HCT116 (cell line): ENCODE data around the gene TBC1D22B. TPM values are rescaled to one million over a fixed set of nuclear protein-coding genes. Genes with fewer than 3 reads are reported as not detected.

Experiments used
- ATAC-seq: fragments of 200-7000 bp; cut with Tn5 transposase; 2 replicates; pipeline ENCODE4 v1.9.1; 2020; ENCODE audit warnings: mild to moderate bottlenecking, moderate library complexity
- BruUV-seq: library from RNA; stranded (reverse); fragments of 400-500 nt; replicated peaks from 2 replicates; lab custom pipeline; 2021; lab: Mats Ljungman, UMichigan
- CTCF ChIA-PET: fragments of 300-600 bp; sonication (Branson Sonifier 250); formaldehyde crosslinking; loops from one replicate; lab custom pipeline; 2021; ENCODE audit warnings: antibody characterized with exemption; lab: Charles Lee
- POLR2A ChIA-PET: fragments of 300-600, 350-600 bp; sonication (Branson Sonifier 250); formaldehyde crosslinking; loops from one replicate; lab custom pipeline; 2021; ENCODE audit warnings: antibody characterized with exemption; lab: Charles Lee
- RAD21 ChIA-PET, 2 experiments: fragments of 300-600 bp; sonication (Branson Sonifier 250); formaldehyde crosslinking; loops; one replicate each; lab custom pipeline; 2023; ENCODE audit warnings: low total read pairs in 2 of 2; ENCODE audit not compliant: uncharacterized antibody in 2 of 2, unreplicated experiment in 2 of 2, low non-redundant PET in 1 of 2; lab: Charles Lee
- DNase-seq: peaks from one replicate; pipeline ENCODE4 v3.0.0-alpha.2; 2010; ENCODE audit warnings: low read depth, low spot score
- H2AFZ ChIP-seq: fragments of 200-600 bp; shearing (Covaris generic), sonication (generic); 2 replicates; pipeline ENCODE4 v1.6.1; 2017; ENCODE audit warnings: low read depth, mixed run types, mixed read lengths, antibody characterized with exemption, low read length; ENCODE audit not compliant: poor library complexity, severe bottlenecking
- H3K27ac ChIP-seq: 2 replicates; pipeline ENCODE4 v1.5.1; 2012; ENCODE audit warnings: low read depth, low read length
- H3K27me3 ChIP-seq: fragments of 200-600 bp; sonication (generic); 2 replicates; pipeline ENCODE4 v1.6.1; 2016; ENCODE audit warnings: mixed run types, low read length, mixed read lengths; ENCODE audit not compliant: insufficient read depth
- H3K36me3 ChIP-seq, 2 experiments: fragments of 200-500 bp in 1 of 2; fragments of 200-600 bp in 1 of 2; sonication (Bioruptor generic) in 1 of 2; sonication (generic) in 1 of 2; 2 replicates each; pipeline versions ENCODE4 v1.5.1 to v1.6.1; 2014 to 2016; ENCODE audit warnings: low read length in 2 of 2, inconsistent platforms in 1 of 2, mixed read lengths in 1 of 2, mixed run types in 1 of 2; ENCODE audit not compliant: insufficient read depth in 2 of 2, control insufficient read depth in 1 of 2
- H3K4me1 ChIP-seq, 2 experiments: fragments of 200-600 bp in 1 of 2; sonication (generic) in 1 of 2; 2 replicates each; pipeline versions ENCODE4 v1.5.1 to v1.6.1; 2012 to 2017; ENCODE audit warnings: low read length in 2 of 2, inconsistent platforms in 1 of 2, mild to moderate bottlenecking in 1 of 2, mixed read lengths in 1 of 2, mixed run types in 1 of 2, moderate library complexity in 1 of 2; ENCODE audit not compliant: insufficient read depth in 2 of 2, control insufficient read depth in 1 of 2
- H3K4me2 ChIP-seq: fragments of 200-600 bp; sonication (generic); 2 replicates; pipeline ENCODE4 v1.6.1; 2017; ENCODE audit warnings: mixed run types, low read length, mixed read lengths
- H3K4me3 ChIP-seq, 2 experiments: fragments of 200-600 bp in 1 of 2; sonication (generic) in 1 of 2; replicated peaks in 1 of 2; 2 replicates each; pipeline ENCODE4 v1.5.1; 2011 to 2016; ENCODE audit warnings: low read length in 2 of 2, control low read depth in 1 of 2, low read depth in 1 of 2, mild to moderate bottlenecking in 1 of 2, mixed read lengths in 1 of 2, mixed run types in 1 of 2
- H3K79me2 ChIP-seq: fragments of 200-600 bp; sonication (generic); 2 replicates; pipeline ENCODE4 v1.6.1; 2017; ENCODE audit warnings: mild to moderate bottlenecking, mixed run types, low read length, moderate library complexity, mixed read lengths; ENCODE audit not compliant: insufficient read depth
- H3K9ac ChIP-seq: fragments of 200-600 bp; sonication (generic); 2 replicates; pipeline ENCODE4 v1.6.1; 2016; ENCODE audit warnings: low read length, mixed read lengths
- H3K9me2 ChIP-seq: fragments of 200-600 bp; sonication (generic), shearing (Covaris generic); 2 replicates; pipeline ENCODE4 v1.6.1; 2017; ENCODE audit warnings: mixed run types, mild to moderate bottlenecking, moderate library complexity; ENCODE audit not compliant: insufficient read depth
- H3K9me3 ChIP-seq, 2 experiments: fragments of 200-500 bp in 1 of 2; fragments of 200-600 bp in 1 of 2; sonication (Bioruptor generic) in 1 of 2; sonication (generic) in 1 of 2; 2 replicates each; pipeline ENCODE4 v1.6.1; 2014 to 2017; ENCODE audit warnings: low read length in 2 of 2, mixed read lengths in 2 of 2, inconsistent platforms in 1 of 2, low read depth in 1 of 2, mild to moderate bottlenecking in 1 of 2, mixed run types in 1 of 2, moderate library complexity in 1 of 2; ENCODE audit not compliant: control insufficient read depth in 1 of 2, insufficient read depth in 1 of 2
- H4K20me1 ChIP-seq: fragments of 200-600 bp; sonication (generic), shearing (Covaris generic); 2 replicates; pipeline ENCODE4 v1.6.1; 2017; ENCODE audit warnings: mixed run types, mild to moderate bottlenecking, moderate library complexity; ENCODE audit not compliant: insufficient read depth
- CBX3 ChIP-seq: IDR thresholded peaks from 2 replicates; pipeline ENCODE4 v1.6.1; 2012; ENCODE audit warnings: low read depth
- CEBPB ChIP-seq: IDR thresholded peaks from 2 replicates; pipeline ENCODE4 v1.6.1; 2012; ENCODE audit warnings: low read depth
- CTCF ChIP-seq, 3 experiments: fragments of 200-600 bp in 1 of 3; sonication (generic) in 1 of 3; IDR thresholded peaks in 2 of 3; conservative IDR thresholded peaks in 1 of 3; 2 replicates each; pipeline ENCODE4 v1.5.1; 2012 to 2017; ENCODE audit warnings: low read depth in 2 of 3, low read length in 2 of 3, antibody characterized with exemption in 1 of 3, borderline replicate concordance in 1 of 3, control low read depth in 1 of 3, mild to moderate bottlenecking in 1 of 3, mixed read lengths in 1 of 3, mixed run types in 1 of 3, moderate library complexity in 1 of 3; ENCODE audit not compliant: insufficient read depth in 1 of 3
- EGR1 ChIP-seq: IDR thresholded peaks from 2 replicates; pipeline ENCODE4 v1.6.1; 2012; ENCODE audit warnings: low read depth
- ELF1 ChIP-seq: IDR thresholded peaks from 2 replicates; pipeline ENCODE4 v1.6.1; 2012; ENCODE audit warnings: low read depth, borderline replicate concordance
- EZH2phosphoT487 ChIP-seq: fragments of 200-600 bp; IDR thresholded peaks from 2 replicates; pipeline ENCODE4 v1.6.1; 2018; ENCODE audit warnings: antibody characterized with exemption, borderline replicate concordance
- JUND ChIP-seq: IDR thresholded peaks from 2 replicates; pipeline ENCODE4 v1.6.1; 2012
- POLR2A ChIP-seq: IDR thresholded peaks from 2 replicates; pipeline ENCODE4 v1.7.0; 2011; ENCODE audit warnings: borderline replicate concordance; ENCODE audit not compliant: insufficient read depth, insufficient read length; ENCODE audit errors: extremely low read depth
- SIN3A ChIP-seq: IDR thresholded peaks from 2 replicates; pipeline ENCODE4 v1.6.1; 2012; ENCODE audit warnings: low read depth
- SRF ChIP-seq: IDR thresholded peaks from 2 replicates; pipeline ENCODE4 v1.6.1; 2012; ENCODE audit warnings: low read depth
- TCF7L2 ChIP-seq: IDR thresholded peaks from 2 replicates; pipeline ENCODE4 v1.7.0; 2011; ENCODE audit warnings: borderline replicate concordance, inconsistent platforms; ENCODE audit not compliant: insufficient read depth, insufficient read length; ENCODE audit errors: extremely low read depth
- YY1 ChIP-seq: IDR thresholded peaks from 2 replicates; pipeline ENCODE4 v1.6.1; 2011; ENCODE audit warnings: low read length, low read depth, moderate library complexity, mild to moderate bottlenecking; ENCODE audit not compliant: insufficient replicate concordance; ENCODE audit errors: extremely low read depth
- ZBTB33 ChIP-seq: IDR thresholded peaks from 2 replicates; pipeline ENCODE4 v1.6.1; 2011; ENCODE audit warnings: mild to moderate bottlenecking, low read length, moderate library complexity; ENCODE audit not compliant: insufficient replicate concordance; ENCODE audit errors: extremely low read depth
- ZNF274 ChIP-seq: fragments of 200-500 bp; sonication (Bioruptor generic); IDR thresholded peaks from 2 replicates; pipeline ENCODE4 v1.6.1; 2014; ENCODE audit warnings: mild to moderate bottlenecking, low read depth, low read length, inconsistent platforms
- intact Hi-C: fragments of 100-400 bp; cut with micrococcal nuclease; formaldehyde crosslinking; loops from 2 replicates; pipeline ENCODE4 v1.10.0; 2022
- total RNA-seq: library from RNA; stranded (reverse); gene quantifications from one replicate; pipeline ENCODE4 v1.2.1, GENCODE V29; 2021; ENCODE audit not compliant: unreplicated experiment
- TF ChIP-seq, protein P1 (sequence below): IDR thresholded peaks from 2 replicates; pipeline ENCODE4 v1.6.1; 2012
- TF ChIP-seq, protein P2 (sequence below): IDR thresholded peaks from 2 replicates; pipeline ENCODE4 v1.6.1; 2012; ENCODE audit warnings: low read depth
- TF ChIP-seq, protein P3 (sequence below): IDR thresholded peaks from 2 replicates; pipeline ENCODE4 v1.6.1; 2012

Gene TBC1D22B
- total RNA-seq, 1 experiment from 2014 or later: 9.1 TPM

- ATAC-seq: no peak
- H3K27ac ChIP-seq: peak overlapping the region; percentile 70
- BruUV-seq: TSS peak; percentile 56
- H4K20me1 ChIP-seq: no peaks in the 10 kb centered on the region
- peak overlapping the region; percentile 73 to 96 for H3K4me3 ChIP-seq
- TF ChIP-seq SRF (no peak), SIN3A (no peak), ZBTB33 (no peak), ELF1 (no peak), POLR2A (no peak), JUND (no peak), EGR1 (no peak), CTCF (IDR thresholded peaks at IDR 0.05 in 2 of 3, conservative IDR thresholded peaks at IDR 0.05 in 1 of 3; ENCODE audit: borderline replicate concordance in 1 of 3, insufficient read depth in 1 of 3, low read depth in 2 of 3, low read length in 2 of 3) (no peak), EZH2phosphoT487 (no peak), ZNF274 (no peak), CEBPB (no peak), CBX3 (no peak), TCF7L2 (no peak), YY1 (no peak)
- TF ChIP-seq, protein P1, sequence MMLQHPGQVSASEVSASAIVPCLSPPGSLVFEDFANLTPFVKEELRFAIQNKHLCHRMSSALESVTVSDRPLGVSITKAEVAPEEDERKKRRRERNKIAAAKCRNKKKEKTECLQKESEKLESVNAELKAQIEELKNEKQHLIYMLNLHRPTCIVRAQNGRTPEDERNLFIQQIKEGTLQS: no peak
- TF ChIP-seq, protein P2, sequence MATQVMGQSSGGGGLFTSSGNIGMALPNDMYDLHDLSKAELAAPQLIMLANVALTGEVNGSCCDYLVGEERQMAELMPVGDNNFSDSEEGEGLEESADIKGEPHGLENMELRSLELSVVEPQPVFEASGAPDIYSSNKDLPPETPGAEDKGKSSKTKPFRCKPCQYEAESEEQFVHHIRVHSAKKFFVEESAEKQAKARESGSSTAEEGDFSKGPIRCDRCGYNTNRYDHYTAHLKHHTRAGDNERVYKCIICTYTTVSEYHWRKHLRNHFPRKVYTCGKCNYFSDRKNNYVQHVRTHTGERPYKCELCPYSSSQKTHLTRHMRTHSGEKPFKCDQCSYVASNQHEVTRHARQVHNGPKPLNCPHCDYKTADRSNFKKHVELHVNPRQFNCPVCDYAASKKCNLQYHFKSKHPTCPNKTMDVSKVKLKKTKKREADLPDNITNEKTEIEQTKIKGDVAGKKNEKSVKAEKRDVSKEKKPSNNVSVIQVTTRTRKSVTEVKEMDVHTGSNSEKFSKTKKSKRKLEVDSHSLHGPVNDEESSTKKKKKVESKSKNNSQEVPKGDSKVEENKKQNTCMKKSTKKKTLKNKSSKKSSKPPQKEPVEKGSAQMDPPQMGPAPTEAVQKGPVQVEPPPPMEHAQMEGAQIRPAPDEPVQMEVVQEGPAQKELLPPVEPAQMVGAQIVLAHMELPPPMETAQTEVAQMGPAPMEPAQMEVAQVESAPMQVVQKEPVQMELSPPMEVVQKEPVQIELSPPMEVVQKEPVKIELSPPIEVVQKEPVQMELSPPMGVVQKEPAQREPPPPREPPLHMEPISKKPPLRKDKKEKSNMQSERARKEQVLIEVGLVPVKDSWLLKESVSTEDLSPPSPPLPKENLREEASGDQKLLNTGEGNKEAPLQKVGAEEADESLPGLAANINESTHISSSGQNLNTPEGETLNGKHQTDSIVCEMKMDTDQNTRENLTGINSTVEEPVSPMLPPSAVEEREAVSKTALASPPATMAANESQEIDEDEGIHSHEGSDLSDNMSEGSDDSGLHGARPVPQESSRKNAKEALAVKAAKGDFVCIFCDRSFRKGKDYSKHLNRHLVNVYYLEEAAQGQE: no peak
- TF ChIP-seq, protein P3, sequence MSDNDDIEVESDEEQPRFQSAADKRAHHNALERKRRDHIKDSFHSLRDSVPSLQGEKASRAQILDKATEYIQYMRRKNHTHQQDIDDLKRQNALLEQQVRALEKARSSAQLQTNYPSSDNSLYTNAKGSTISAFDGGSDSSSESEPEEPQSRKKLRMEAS: no peak
- TF ChIP-seq, all 23 proteins: peak for 0
- intact Hi-C loops: no loop called here
- H3K9me2 ChIP-seq: no peaks in the 10 kb centered on the region
- no peak for DNase-seq
- POLR2A ChIA-PET: interaction anchor here (1.2 to 1.9 kb wide), 4 partner anchors 10 to 67 kb away, joined by 3 to 10 read pairs (median 5); no protein-coding TSS in a partner anchor
- CTCF ChIA-PET: interaction anchor here (0.7 kb wide), 1 partner anchor 65 kb away, joined by 3 read pairs; no protein-coding TSS in a partner anchor
- H3K9ac ChIP-seq: peak overlapping the region; percentile 96
- H2AFZ ChIP-seq: no peak overlapping the region
- H3K9me3 ChIP-seq: no peaks in the 10 kb centered on the region
- no peaks in the 10 kb centered on the region for H3K27me3 ChIP-seq
- RAD21 ChIA-PET: no interaction called here
- H3K36me3 ChIP-seq: no peaks in the 10 kb centered on the region; a peak in 1 of 4 replicates
- H3K4me1 ChIP-seq: peaks cover 8 to 14% of the 10 kb centered on the region in 2 experiments; a peak in 3 of 4 replicates
- H3K4me2 ChIP-seq: peak overlapping the region; percentile 85
- peaks cover 56% of the 10 kb centered on the region for H3K79me2 ChIP-seq
Observed at GRCh38 chr6:37258405-37259105, 983 bp downstream of the TBC1D22B start.
